ENCODE data around the gene GPR27.

Gene GPR27, protein sequence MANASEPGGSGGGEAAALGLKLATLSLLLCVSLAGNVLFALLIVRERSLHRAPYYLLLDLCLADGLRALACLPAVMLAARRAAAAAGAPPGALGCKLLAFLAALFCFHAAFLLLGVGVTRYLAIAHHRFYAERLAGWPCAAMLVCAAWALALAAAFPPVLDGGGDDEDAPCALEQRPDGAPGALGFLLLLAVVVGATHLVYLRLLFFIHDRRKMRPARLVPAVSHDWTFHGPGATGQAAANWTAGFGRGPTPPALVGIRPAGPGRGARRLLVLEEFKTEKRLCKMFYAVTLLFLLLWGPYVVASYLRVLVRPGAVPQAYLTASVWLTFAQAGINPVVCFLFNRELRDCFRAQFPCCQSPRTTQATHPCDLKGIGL

DNA sequence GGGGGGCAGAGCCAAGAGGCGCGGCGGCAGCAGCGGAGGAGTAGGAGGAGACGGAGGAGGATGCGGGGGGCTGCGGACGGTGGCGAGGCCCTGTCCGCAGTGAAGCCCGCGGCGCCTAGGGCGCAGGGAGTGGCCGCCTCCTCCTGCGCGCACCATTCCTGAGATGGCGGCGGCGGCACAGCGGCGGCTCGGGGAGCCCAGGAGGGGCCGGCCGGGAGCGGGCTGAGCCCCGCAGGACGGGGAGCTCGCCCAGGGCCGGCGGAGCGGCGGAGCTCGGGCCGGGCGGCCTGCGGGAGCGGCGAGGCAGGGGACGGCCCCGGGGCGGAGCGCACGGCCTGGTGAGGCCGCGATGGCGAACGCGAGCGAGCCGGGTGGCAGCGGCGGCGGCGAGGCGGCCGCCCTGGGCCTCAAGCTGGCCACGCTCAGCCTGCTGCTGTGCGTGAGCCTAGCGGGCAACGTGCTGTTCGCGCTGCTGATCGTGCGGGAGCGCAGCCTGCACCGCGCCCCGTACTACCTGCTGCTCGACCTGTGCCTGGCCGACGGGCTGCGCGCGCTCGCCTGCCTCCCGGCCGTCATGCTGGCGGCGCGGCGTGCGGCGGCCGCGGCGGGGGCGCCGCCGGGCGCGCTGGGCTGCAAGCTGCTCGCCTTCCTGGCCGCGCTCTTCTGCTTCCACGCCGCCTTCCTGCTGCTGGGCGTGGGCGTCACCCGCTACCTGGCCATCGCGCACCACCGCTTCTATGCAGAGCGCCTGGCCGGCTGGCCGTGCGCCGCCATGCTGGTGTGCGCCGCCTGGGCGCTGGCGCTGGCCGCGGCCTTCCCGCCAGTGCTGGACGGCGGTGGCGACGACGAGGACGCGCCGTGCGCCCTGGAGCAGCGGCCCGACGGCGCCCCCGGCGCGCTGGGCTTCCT lies at the start of gene GPR27:
GPR27 (plus strand) TSS at position 155 of the 909 bp plus-strand sequence; CDS start at position 350, 195 bp downstream.
- in situ Hi-C loops (cut with HindIII; ENCODE audit: low sequenced_read_pairs), result no loop called here

- in situ Hi-C loops (cut with HindIII; ENCODE audit: low sequenced_read_pairs), result no loop called here
These were observed 48.7 kb upstream of the GPR27 start for GRCh38 chr3:71704915-71705314.

DNA sequence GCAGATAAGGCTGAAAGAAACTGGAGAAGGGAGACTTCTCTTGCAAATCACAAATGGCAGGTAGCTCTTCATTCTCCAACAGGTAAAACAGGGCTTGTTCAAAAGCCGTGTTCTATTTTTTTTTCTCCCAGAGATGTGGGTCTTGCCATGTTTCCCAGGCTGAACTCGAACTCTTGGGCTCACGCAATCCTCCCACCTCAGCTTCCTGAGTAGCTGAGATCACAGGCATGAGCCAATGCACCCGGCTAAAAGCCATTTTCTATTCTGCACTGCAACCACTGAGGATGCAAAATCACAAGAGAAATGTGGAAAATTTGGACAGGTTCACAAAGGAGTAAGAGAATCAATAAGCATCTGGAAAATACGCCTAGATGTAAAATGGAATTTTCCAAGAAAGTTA lies 48.0 kb upstream of the GPR27 start:
- in situ Hi-C loops (cut with HindIII; ENCODE audit: low sequenced_read_pairs), result no loop called here

DNA sequence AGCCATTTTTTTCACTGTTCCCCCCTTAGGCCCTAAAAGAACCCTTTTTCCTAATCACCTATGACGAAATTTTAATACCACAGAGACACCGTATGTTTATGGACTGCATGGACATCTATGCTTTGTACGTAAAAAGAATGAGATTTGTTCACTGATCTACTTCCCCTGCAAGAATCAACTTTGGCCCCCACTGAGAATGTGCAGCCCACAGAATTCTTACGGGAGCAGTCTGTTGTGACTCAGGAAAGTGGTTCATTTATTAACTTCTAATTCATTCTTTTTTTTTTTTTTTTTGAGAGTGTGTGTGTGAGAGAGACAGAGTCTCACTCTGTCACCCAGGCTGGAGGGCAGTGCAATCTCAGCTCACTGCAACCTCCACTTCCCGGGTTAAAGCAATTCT lies 46.1 kb upstream of the GPR27 start:
- in situ Hi-C loops (cut with HindIII; ENCODE audit: low sequenced_read_pairs), result no loop called here

- in situ Hi-C loops (cut with HindIII; ENCODE audit: low sequenced_read_pairs), result no loop called here
These were observed 45.1 kb upstream of the GPR27 start for GRCh38 chr3:71708476-71709105.

DNA sequence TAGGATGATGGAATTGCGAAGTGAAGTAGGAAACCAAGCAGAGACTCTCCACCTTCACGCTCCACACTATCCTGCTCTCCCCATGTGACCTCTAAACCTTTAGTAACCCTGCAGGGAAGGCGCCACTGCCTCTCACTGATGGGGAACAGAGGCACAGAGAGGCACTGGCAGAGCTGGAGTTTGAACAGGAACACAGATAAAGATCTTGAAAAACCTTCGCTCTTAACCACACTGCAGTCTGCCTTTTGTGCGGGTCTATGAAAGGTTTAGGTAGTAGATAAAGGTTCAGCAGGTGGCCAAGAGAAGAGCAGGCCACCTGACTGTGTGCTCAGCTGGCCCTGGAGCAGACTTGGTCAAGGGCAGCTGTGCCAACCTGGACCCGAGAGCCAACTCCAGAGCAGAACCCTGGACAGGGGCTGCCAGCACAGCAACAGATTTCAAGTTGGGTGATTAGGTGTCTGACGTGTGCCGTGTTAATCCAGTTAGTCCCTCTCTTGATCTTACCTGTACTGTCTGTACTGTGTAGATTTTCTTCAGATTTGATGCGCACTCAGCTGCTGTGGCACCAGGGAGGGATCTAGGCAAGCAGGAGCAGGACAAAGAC lies 43.6 kb upstream of the GPR27 start:
- in situ Hi-C loops (cut with HindIII; ENCODE audit: low sequenced_read_pairs), result no loop called here

- in situ Hi-C loops (cut with HindIII; ENCODE audit: low sequenced_read_pairs), result no loop called here
These were observed 42.7 kb upstream of the GPR27 start for GRCh38 chr3:71710906-71711494.

- in situ Hi-C loops (cut with HindIII; ENCODE audit: low sequenced_read_pairs), result no loop called here
These were observed 40.6 kb upstream of the GPR27 start for GRCh38 chr3:71713041-71713440.

GRCh38 chr3:71714595-71714994 lies 39.1 kb upstream of the GPR27 start:
- in situ Hi-C loops (cut with HindIII; ENCODE audit: low sequenced_read_pairs), result no loop called here

GRCh38 chr3:71718072-71718471 lies 35.6 kb upstream of the GPR27 start:
- in situ Hi-C loops (cut with HindIII; ENCODE audit: low sequenced_read_pairs), result no loop called here

DNA sequence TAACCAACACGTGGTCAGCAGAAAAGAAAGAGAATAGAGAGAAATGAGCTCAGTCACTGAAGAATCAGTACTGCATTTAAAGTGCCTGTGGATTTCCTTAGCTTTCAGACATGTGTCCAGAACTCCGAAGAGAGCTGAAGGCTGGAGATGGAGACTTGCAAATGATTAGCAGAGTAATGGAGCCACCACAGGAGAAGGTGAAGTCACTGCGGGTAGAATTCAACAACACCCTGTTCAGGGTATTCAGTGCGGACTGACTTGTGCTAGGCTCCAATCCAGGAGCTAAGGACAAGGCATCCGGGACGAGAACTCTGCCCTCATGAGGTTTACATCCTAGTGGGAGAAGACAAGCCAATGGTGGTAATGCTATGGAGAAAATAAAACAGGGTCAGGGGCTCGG lies 32.7 kb upstream of the GPR27 start:
- in situ Hi-C loops (cut with HindIII; ENCODE audit: low sequenced_read_pairs), result no loop called here

GRCh38 chr3:71721651-71722157 lies 32.0 kb upstream of the GPR27 start:
- in situ Hi-C loops (cut with HindIII; ENCODE audit: low sequenced_read_pairs), result no loop called here

GRCh38 chr3:71722693-71723092 lies 31.0 kb upstream of the GPR27 start:
- in situ Hi-C loops (cut with HindIII; ENCODE audit: low sequenced_read_pairs), result no loop called here

DNA sequence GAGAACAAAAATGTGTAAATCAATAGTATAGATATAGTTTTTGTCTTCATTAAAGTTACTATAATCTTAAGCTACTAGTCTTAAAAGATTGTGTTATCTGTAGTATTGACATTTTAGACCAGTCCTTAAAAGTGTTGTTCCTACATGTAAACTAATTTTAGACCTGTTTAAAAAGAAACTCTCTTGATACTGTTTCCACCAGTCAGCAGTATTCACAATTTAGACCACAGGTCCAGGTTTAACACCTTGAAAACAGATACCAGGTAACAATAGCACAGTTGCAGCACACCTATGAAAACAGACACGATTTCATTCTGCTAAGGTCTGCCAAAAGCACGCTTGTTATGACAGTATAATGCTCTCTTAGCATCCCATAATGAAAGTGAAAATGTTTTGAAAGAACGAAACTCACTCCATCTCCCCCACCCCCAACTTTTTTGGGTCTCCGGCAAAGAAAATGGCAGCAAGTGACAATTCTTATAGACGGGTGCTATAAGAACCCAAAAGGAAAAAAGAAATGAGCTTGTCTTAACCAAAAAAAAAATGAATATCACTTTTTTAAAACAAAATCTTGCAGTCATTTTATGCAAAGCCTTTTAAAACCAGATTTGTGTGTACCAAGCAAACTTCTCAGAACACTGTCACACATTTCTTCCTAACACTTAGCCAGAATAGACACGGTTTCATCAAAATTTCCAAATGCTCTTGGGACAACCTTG lies 30.0 kb upstream of the GPR27 start:
- in situ Hi-C loops (cut with HindIII; ENCODE audit: low sequenced_read_pairs), result no loop called here

GRCh38 chr3:71724171-71724453 lies 29.5 kb upstream of the GPR27 start:
- in situ Hi-C loops (cut with HindIII; ENCODE audit: low sequenced_read_pairs), result no loop called here

DNA sequence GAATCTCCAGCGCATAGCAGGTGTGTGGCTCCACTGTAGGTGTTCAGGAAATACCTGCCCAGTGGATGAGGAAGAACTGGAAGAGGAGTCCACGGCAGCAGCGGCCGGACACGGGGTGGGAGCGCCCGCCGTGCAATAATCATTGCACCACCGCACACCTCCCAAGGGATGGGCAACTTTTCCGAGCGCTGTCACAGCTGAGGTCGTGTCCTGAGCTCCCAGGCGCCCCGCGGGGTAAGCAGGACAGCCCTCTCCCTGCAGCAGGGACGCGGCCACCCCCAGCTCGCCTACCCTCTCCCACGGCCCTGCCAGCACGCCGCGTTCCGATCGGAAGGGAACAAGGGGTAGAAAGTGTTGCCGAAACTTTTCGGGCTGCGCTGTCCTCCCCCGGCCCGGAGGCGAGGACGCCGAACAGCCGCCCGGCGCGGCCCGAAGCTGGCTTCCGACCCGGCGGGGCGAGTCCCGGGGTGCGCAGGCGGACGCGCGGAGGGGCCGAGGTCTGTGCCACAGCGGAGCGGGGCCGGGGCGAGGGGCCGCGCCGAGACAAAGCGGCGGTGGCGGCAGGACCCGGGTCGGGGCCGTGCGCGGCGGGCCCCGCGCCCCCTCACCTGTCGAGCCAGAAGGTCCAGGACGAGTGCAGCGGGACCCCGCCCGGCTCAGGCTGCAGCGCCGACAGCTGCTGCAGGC lies 28.9 kb upstream of the GPR27 start:
- in situ Hi-C loops (cut with HindIII; ENCODE audit: low sequenced_read_pairs), result no loop called here

DNA sequence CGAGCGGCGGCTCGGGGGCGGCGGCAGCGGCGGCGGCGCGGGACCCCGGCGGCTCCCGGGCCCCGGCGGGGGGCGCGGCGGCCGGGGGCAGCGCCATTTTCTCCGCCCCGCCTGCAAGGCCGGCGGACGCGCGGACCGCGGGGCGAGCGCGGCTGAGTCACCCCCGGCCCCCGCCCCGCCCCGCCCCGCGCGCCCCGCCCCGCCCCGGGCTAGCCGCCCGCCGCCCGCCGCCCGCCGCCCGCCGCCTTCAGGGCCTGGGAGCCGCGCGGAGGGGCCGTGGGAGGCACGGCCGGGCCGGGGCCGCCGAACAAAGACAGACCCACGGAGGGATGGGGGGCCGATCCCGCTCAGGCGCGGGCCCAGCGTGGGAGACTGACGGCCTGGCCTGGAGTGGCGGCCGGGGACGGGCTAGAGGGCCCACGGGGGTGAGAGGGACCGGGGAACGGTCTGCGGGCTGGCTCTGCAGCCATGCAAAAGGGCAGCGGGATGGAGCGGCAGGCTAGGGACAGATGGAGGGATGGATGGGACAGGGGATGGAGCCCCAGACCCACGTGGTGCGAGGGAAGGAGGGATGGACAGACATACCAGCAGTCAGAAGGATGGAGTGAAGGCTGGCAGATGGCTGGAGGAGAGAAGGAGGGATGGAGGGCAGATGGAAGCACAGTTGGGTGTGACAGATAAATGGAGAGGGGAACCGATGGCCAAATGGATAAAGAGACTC lies 28.2 kb upstream of the GPR27 start, which contains the start of gene EIF4E3:
EIF4E3 (minus strand) TSS at position 132 of the 721 bp plus-strand sequence; CDS start at position 97, 35 bp downstream.
- in situ Hi-C loops (cut with HindIII; ENCODE audit: low sequenced_read_pairs), result no loop called here

DNA sequence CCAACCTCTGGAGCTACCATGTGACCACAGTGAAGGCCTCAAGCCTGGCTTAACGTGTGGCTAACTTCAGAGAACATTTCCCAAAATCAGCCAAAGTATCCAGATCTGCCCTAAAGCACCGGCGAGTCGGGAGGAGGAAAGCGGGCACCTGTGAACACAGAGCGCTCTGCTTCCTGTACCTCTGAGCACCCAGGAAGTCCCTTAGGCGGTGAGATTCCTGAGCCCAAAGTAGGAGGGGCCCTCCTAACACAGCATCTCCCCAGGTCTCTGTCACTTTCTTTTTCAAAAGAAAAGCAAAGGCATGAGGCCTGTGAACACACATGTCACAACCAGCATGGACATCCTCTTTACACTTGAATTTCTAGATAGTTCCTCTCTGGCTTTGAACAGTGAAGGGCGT lies 27.5 kb upstream of the GPR27 start:
- in situ Hi-C loops (cut with HindIII; ENCODE audit: low sequenced_read_pairs), result no loop called here
